ENCODE results near the gene PLS3. TPM values are rescaled to one million over a fixed set of nuclear protein-coding genes. Genes with fewer than 3 reads are reported as not detected.
A peak's percentile ranks its signal among the peaks of the same experiment; 100 is the strongest.

Gene PLS3
- total RNA-seq, 1 experiment from 2014 or later = 147 TPM

GRCh38 chrX:115679460-115679859 is 118.5 kb downstream of the PLS3 start:
- H3K27ac Mint-ChIP-seq (ENCODE audit: low read depth, unreplicated experiment) = no peak overlapping the region
- POLR2A ChIA-PET = no interaction called here
- no peaks in the 10 kb centered on the region for H3K36me3 Mint-ChIP-seq (ENCODE audit: insufficient read depth, unreplicated experiment)
- H3K4me3 Mint-ChIP-seq (ENCODE audit: unreplicated experiment) = no peak overlapping the region
- no TSS peak for BruUV-seq (replicated peaks)
- no peaks in the 10 kb centered on the region for H3K9me3 Mint-ChIP-seq (ENCODE audit: unreplicated experiment)
- intact Hi-C loops (cut with micrococcal nuclease) = loop anchor here (1.0 to 10.0 kb wide), 2 partner anchors 349 to 455 kb away; no protein-coding TSS in a partner anchor
- TF ChIP-seq CTCF (IDR thresholded peaks at IDR 0.05; ENCODE audit: unreplicated experiment) = peak; percentile 37
- CTCF ChIA-PET = interaction anchor here (0.6 to 1.4 kb wide), 12 partner anchors 11 to 416 kb away, joined by 3 to 9 read pairs (median 4); no protein-coding TSS in a partner anchor
- peak; percentile 52 for DNase-seq (ENCODE audit: unreplicated experiment)
- H3K27me3 Mint-ChIP-seq (ENCODE audit: insufficient read depth, unreplicated experiment) = peaks cover 34% of the 10 kb centered on the region
- H3K4me1 Mint-ChIP-seq (ENCODE audit: insufficient read depth, unreplicated experiment) = no peaks in the 10 kb centered on the region

DNA sequence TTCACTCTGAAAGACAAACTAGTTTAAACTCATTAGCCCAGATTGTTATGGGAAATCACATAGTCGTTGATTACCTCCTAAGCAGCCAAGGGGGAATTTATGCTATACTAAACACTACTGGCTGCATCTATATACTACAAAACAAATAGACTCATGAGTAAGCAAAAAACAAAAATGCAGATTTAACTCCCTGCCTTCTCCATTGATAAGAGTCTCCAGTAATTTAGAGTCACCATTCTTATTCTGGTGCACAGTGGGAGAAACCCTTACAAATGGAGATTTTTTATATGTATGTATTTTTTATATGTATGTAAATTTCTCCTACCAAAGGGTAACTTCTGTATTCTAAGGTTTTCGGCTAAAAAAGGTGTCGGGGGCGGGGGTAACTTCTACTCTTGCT is 126.6 kb downstream of the PLS3 start:
- CTCF ChIA-PET = no interaction called here
- Mint-ChIP-seq H3K9me3 (ENCODE audit: unreplicated experiment) (no peaks in the 10 kb centered on the region), H3K27me3 (ENCODE audit: insufficient read depth, unreplicated experiment) (peaks cover 56% of the 10 kb centered on the region), H3K4me3 (ENCODE audit: unreplicated experiment) (no peak overlapping the region), H3K4me1 (ENCODE audit: insufficient read depth, unreplicated experiment) (no peaks in the 10 kb centered on the region), H3K36me3 (ENCODE audit: insufficient read depth, unreplicated experiment) (no peaks in the 10 kb centered on the region), H3K27ac (ENCODE audit: low read depth, unreplicated experiment) (no peak overlapping the region)
- POLR2A ChIA-PET = no interaction called here
- intact Hi-C loops (cut with micrococcal nuclease) = no loop called here
- TF ChIP-seq CTCF (IDR thresholded peaks at IDR 0.05; ENCODE audit: unreplicated experiment) = no peak
- DNase-seq (ENCODE audit: unreplicated experiment) = no peak
- no TSS peak for BruUV-seq (replicated peaks)

- no peaks in the 10 kb centered on the region for H3K9me3 Mint-ChIP-seq (ENCODE audit: unreplicated experiment)
- intact Hi-C loops (cut with micrococcal nuclease) = loop anchor here (1.0 to 5.0 kb wide), 3 partner anchors 39 to 463 kb away; no protein-coding TSS in a partner anchor
- H3K4me3 Mint-ChIP-seq (ENCODE audit: unreplicated experiment) = no peak overlapping the region
- BruUV-seq (replicated peaks) = no TSS peak
- H3K4me1 Mint-ChIP-seq (ENCODE audit: insufficient read depth, unreplicated experiment) = no peaks in the 10 kb centered on the region
- H3K36me3 Mint-ChIP-seq (ENCODE audit: insufficient read depth, unreplicated experiment) = no peaks in the 10 kb centered on the region
- ChIA-PET POLR2A (no interaction called here), CTCF (interaction anchor here (0.6 to 2.5 kb wide), 10 partner anchors 8 to 1487 kb away, joined by 3 to 22 read pairs (median 8); no protein-coding TSS in a partner anchor)
- no peak for DNase-seq (ENCODE audit: unreplicated experiment)
- no peak overlapping the region for H3K27ac Mint-ChIP-seq (ENCODE audit: low read depth, unreplicated experiment)
- TF ChIP-seq CTCF (IDR thresholded peaks at IDR 0.05; ENCODE audit: unreplicated experiment) = no peak
- H3K27me3 Mint-ChIP-seq (ENCODE audit: insufficient read depth, unreplicated experiment) = peaks cover 76% of the 10 kb centered on the region
Observed at GRCh38 chrX:115689931-115690330, 129.0 kb downstream of the PLS3 start.

DNA sequence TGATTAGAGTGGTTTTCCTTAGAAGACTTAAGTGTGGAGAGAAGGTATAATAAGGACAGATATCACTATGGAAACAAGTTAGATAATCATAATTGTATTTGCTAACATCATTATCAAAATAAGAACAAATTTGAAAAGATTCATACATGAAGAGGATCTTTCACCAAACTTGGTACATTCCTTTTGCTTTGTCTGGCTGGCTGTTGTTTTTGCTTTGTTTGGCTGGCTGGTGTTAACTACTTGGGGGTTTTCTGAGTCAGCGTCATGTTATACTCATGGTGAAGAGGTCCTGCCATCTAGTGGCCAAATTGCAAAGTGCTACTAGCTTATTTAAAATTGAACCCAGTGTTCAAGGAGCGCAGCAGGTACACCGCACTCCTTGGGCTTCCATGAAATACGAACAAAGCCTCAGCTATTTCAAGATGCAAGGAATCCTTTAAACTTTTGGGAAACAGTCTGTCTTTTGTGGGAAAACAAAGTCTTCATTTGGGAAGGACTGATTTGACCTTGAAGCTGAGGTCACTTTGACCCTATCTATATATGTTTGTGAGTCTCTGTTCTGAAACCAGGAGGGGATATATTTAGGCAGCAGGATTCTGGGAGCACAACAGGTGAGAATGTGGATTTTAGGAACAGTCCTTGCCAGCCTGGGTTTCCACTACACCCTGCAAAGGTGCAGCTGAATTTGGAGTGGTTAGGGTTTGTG is 129.7 kb downstream of the PLS3 start:
- ChIA-PET CTCF (interaction anchor here (0.5 to 2.5 kb wide), 26 partner anchors 9 to 1696 kb away, joined by 3 to 22 read pairs (median 5); no protein-coding TSS in a partner anchor), POLR2A (interaction anchor here (0.8 kb wide), 1 partner anchor 360 kb away, joined by 3 read pairs; no protein-coding TSS in a partner anchor)
- Mint-ChIP-seq H3K27me3 (ENCODE audit: insufficient read depth, unreplicated experiment) (peaks cover 75% of the 10 kb centered on the region), H3K9me3 (ENCODE audit: unreplicated experiment) (no peaks in the 10 kb centered on the region), H3K4me1 (ENCODE audit: insufficient read depth, unreplicated experiment) (no peaks in the 10 kb centered on the region), H3K27ac (ENCODE audit: low read depth, unreplicated experiment) (no peak overlapping the region), H3K4me3 (ENCODE audit: unreplicated experiment) (no peak overlapping the region), H3K36me3 (ENCODE audit: insufficient read depth, unreplicated experiment) (no peaks in the 10 kb centered on the region)
- intact Hi-C loops (cut with micrococcal nuclease) = loop anchor here (1.0 to 5.0 kb wide), 3 partner anchors 39 to 463 kb away; no protein-coding TSS in a partner anchor
- DNase-seq (ENCODE audit: unreplicated experiment) = peak; percentile 81
- TF ChIP-seq CTCF (IDR thresholded peaks at IDR 0.05; ENCODE audit: unreplicated experiment) = peak; percentile 74
- no TSS peak for BruUV-seq (replicated peaks)
